Stimulated activated CD4-positive, alpha-beta T cell treated with anti-CD3 and anti-CD28 coated beads, TNF-alpha, amount 100 ng/mL, for 24 hours (primary cell): Measurements from ENCODE around the gene ARHGAP44.

Experiments
- DNase-seq, 3 experiments: peaks; one replicate each; pipeline ENCODE4 v3.0.0-alpha.2; 2020; ENCODE audit warnings: low read depth in 3 of 3

The ARHGAP44 gene

GRCh38 chr17:12789481-12790248 is at the start of gene ARHGAP44:
ARHGAP44 (plus strand) TSS chr17:12789498; CDS start chr17:12789839, 341 bp downstream.
- no peak for DNase-seq

GRCh38 chr17:12739500-12739899 is 49.8 kb upstream of the ARHGAP44 start:
- DNase-seq, result no peak

GRCh38 chr17:12743046-12743445 is 46.3 kb upstream of the ARHGAP44 start:
- DNase-seq, result no peak

GRCh38 chr17:12744298-12744697 is 45.0 kb upstream of the ARHGAP44 start:
- no peak for DNase-seq

GRCh38 chr17:12744786-12745185 is 44.5 kb upstream of the ARHGAP44 start:
- no peak for DNase-seq

- DNase-seq, result no peak
These were observed 43.8 kb upstream of the ARHGAP44 start for GRCh38 chr17:12745486-12745885.

GRCh38 chr17:12756786-12757185 is 32.5 kb upstream of the ARHGAP44 start:
- DNase-seq, result no peak

- DNase-seq, result no peak
These were observed 30.2 kb upstream of the ARHGAP44 start for GRCh38 chr17:12759090-12759489.

GRCh38 chr17:12765548-12765947 is 23.8 kb upstream of the ARHGAP44 start:
- no peak for DNase-seq

- DNase-seq, result no peak
These were observed 21.0 kb upstream of the ARHGAP44 start for GRCh38 chr17:12768255-12768654.

- DNase-seq, result no peak
These were observed 19.3 kb upstream of the ARHGAP44 start for GRCh38 chr17:12769981-12770380.

- no peak for DNase-seq
These were observed 16.1 kb upstream of the ARHGAP44 start for GRCh38 chr17:12773153-12773552.

GRCh38 chr17:12789075-12789480 is 220 bp upstream of the ARHGAP44 start:
- peak in 1 of 3 experiments; percentile 34 for DNase-seq

- DNase-seq, result no peak
These were observed 1.2 kb downstream of the ARHGAP44 start for GRCh38 chr17:12790249-12791106.

- no peak for DNase-seq
These were observed 5.7 kb downstream of the ARHGAP44 start for GRCh38 chr17:12794919-12795532.

GRCh38 chr17:12800855-12801365 is 11.6 kb downstream of the ARHGAP44 start:
- DNase-seq, result no peak

- no peak for DNase-seq
These were observed 17.3 kb downstream of the ARHGAP44 start for GRCh38 chr17:12806630-12807029.

- no peak for DNase-seq
These were observed 19.4 kb downstream of the ARHGAP44 start for GRCh38 chr17:12808723-12809122.

GRCh38 chr17:12812877-12813276 is 23.6 kb downstream of the ARHGAP44 start:
- no peak for DNase-seq

- DNase-seq, result no peak
These were observed 24.4 kb downstream of the ARHGAP44 start for GRCh38 chr17:12813664-12814063.

GRCh38 chr17:12814718-12815117 is 25.4 kb downstream of the ARHGAP44 start:
- DNase-seq, result no peak

GRCh38 chr17:12815642-12816141 is 26.4 kb downstream of the ARHGAP44 start:
- DNase-seq, result no peak
